IMR-90 (cell line): ENCODE data around the gene PKD1L1. TPM values are rescaled to one million over a fixed set of nuclear protein-coding genes. Genes with fewer than 3 reads are reported as not detected.
A peak's percentile ranks its signal among the peaks of the same experiment; 100 is the strongest.

Experiments used
- ATAC-seq: fragments of 200-7000 bp; cut with Tn5 transposase; 2 replicates; pipeline ENCODE4 v1.9.1; 2020; ENCODE audit warnings: low read depth, mild to moderate bottlenecking, moderate library complexity
- BruUV-seq: library from RNA; stranded (reverse); fragments of 400-500 nt; replicated peaks from 2 replicates; lab custom pipeline; 2021; lab: Mats Ljungman, UMichigan
- CTCF ChIA-PET: fragments of 300-600 bp; formaldehyde crosslinking; extraction: SDS; loops from one replicate; lab custom pipeline; 2021; ENCODE audit warnings: antibody characterized with exemption; lab: Yijun Ruan, JAX
- POLR2A ChIA-PET: fragments of 300-600 bp; sonication (Branson Sonifier 250); formaldehyde crosslinking; loops from one replicate; lab custom pipeline; 2022; ENCODE audit warnings: antibody characterized with exemption; ENCODE audit not compliant: unreplicated experiment; lab: Charles Lee
- DNase-seq: peaks from one replicate; pipeline ENCODE4 v3.0.0; 2013
- H2AFZ ChIP-seq: replicated peaks from 2 replicates; pipeline ENCODE3; 2013; ENCODE audit warnings: low read length, mild to moderate bottlenecking; ENCODE audit not compliant: poor library complexity
- H2AK5ac ChIP-seq: 2 replicates; pipeline ENCODE4 v1.6.1; 2013; ENCODE audit warnings: low read depth, low read length, inconsistent platforms
- H2AK9ac ChIP-seq: replicated peaks from 2 replicates; pipeline ENCODE3; 2013; ENCODE audit warnings: mild to moderate bottlenecking, low read depth, low read length, moderate library complexity; ENCODE audit not compliant: poor library complexity
- H2BK120ac ChIP-seq: 2 replicates; pipeline ENCODE4 v1.6.1; 2013; ENCODE audit warnings: low read depth, low read length, inconsistent platforms
- H2BK15ac ChIP-seq: 3 replicates; pipeline ENCODE4 v1.6.1; 2013; ENCODE audit warnings: low read depth, low read length, inconsistent platforms
- H2BK20ac ChIP-seq: 2 replicates; pipeline ENCODE4 v1.6.1; 2013; ENCODE audit warnings: low read depth, mild to moderate bottlenecking, inconsistent platforms, low read length, moderate library complexity
- H2BK5ac ChIP-seq: 2 replicates; pipeline ENCODE4 v1.6.1; 2013; ENCODE audit warnings: mild to moderate bottlenecking, low read depth, low read length, inconsistent platforms; ENCODE audit not compliant: poor library complexity, severe bottlenecking
- H3K14ac ChIP-seq: replicated peaks from 2 replicates; pipeline ENCODE4 v1.6.1; 2013; ENCODE audit warnings: low read depth, low read length, inconsistent platforms
- H3K18ac ChIP-seq: 2 replicates; pipeline ENCODE4 v1.6.1; 2013; ENCODE audit warnings: low read depth, low read length, control low read depth
- H3K23ac ChIP-seq: 2 replicates; pipeline ENCODE4 v1.6.1; 2013; ENCODE audit warnings: low read depth, low read length, inconsistent platforms
- H3K27ac ChIP-seq: 2 replicates; pipeline ENCODE4 v1.5.1; 2013; ENCODE audit warnings: mild to moderate bottlenecking, control low read depth, low read length; ENCODE audit not compliant: insufficient read depth
- H3K27me3 ChIP-seq: 2 replicates; pipeline ENCODE4 v1.6.1; 2013; ENCODE audit warnings: low read length; ENCODE audit not compliant: control insufficient read depth, insufficient read depth
- H3K36me3 ChIP-seq: 2 replicates; pipeline ENCODE4 v1.6.1; 2013; ENCODE audit warnings: low read length, mixed read lengths; ENCODE audit not compliant: control insufficient read depth, insufficient read depth
- H3K4ac ChIP-seq: 2 replicates; pipeline ENCODE4 v1.6.1; 2013; ENCODE audit warnings: low read depth, low read length, inconsistent platforms
- H3K4me1 ChIP-seq: 2 replicates; pipeline ENCODE4 v1.6.1; 2013; ENCODE audit warnings: low read length, mixed read lengths; ENCODE audit not compliant: control insufficient read depth, insufficient read depth
- H3K4me2 ChIP-seq: 2 replicates; pipeline ENCODE4 v1.6.1; 2013; ENCODE audit warnings: low read depth, mild to moderate bottlenecking, control low read depth, low read length, moderate library complexity
- H3K4me3 ChIP-seq: 2 replicates; pipeline ENCODE4 v1.5.1; 2013; ENCODE audit warnings: low read depth, mild to moderate bottlenecking, control low read depth, low read length, moderate library complexity; ENCODE audit not compliant: insufficient read depth
- H3K56ac ChIP-seq: 2 replicates; pipeline ENCODE4 v1.6.1; 2013; ENCODE audit warnings: low read length, inconsistent platforms; ENCODE audit not compliant: insufficient read depth; ENCODE audit errors: extremely low read depth
- H3K79me1 ChIP-seq, 2 experiments: 2 replicates each; pipeline ENCODE4 v1.6.1; 2013; ENCODE audit warnings: low read length in 2 of 2, inconsistent platforms in 1 of 2, low read depth in 1 of 2
- H3K9ac ChIP-seq: 2 replicates; pipeline ENCODE4 v1.6.1; 2013; ENCODE audit warnings: low read depth, low read length, control low read depth
- H3K9me1 ChIP-seq: 2 replicates; pipeline ENCODE4 v1.6.1; 2013; ENCODE audit warnings: low read length, inconsistent platforms; ENCODE audit not compliant: insufficient read depth
- H3K9me3 ChIP-seq: 2 replicates; pipeline ENCODE4 v1.6.1; 2013; ENCODE audit warnings: low read length; ENCODE audit not compliant: control insufficient read depth, insufficient read depth
- H4K20me1 ChIP-seq: 2 replicates; pipeline ENCODE4 v1.6.1; 2013; ENCODE audit warnings: low read length, inconsistent platforms; ENCODE audit not compliant: insufficient read depth
- H4K5ac ChIP-seq: 2 replicates; pipeline ENCODE4 v1.6.1; 2013; ENCODE audit warnings: mild to moderate bottlenecking, low read depth, low read length, control low read depth
- H4K8ac ChIP-seq, 2 experiments: 2 replicates each; pipeline ENCODE4 v1.6.1; 2013; ENCODE audit warnings: low read depth in 2 of 2, low read length in 2 of 2, control low read depth in 1 of 2, inconsistent platforms in 1 of 2
- H4K91ac ChIP-seq: 2 replicates; pipeline ENCODE4 v1.6.1; 2013; ENCODE audit warnings: low read depth, low read length, inconsistent platforms; ENCODE audit not compliant: insufficient read depth
- BHLHE40 ChIP-seq: fragments of 150-350 bp; IDR thresholded peaks from 2 replicates; pipeline ENCODE4 v1.6.1; 2016; ENCODE audit warnings: mild to moderate bottlenecking, low read depth, low read length
- CEBPB ChIP-seq: IDR thresholded peaks from 2 replicates; pipeline ENCODE4 v1.6.1; 2012; ENCODE audit warnings: low read depth, low read length, improper control_type of control experiment
- CHD1 ChIP-seq: IDR thresholded peaks from 2 replicates; pipeline ENCODE4 v1.6.1; 2012; ENCODE audit warnings: low read depth, low read length, improper control_type of control experiment
- ELK1 ChIP-seq: fragments of 150-350 bp; IDR thresholded peaks from 2 replicates; pipeline ENCODE4 v1.6.1; 2016; ENCODE audit warnings: low read depth, mild to moderate bottlenecking, low read length, moderate library complexity, borderline replicate concordance
- MAZ ChIP-seq: IDR thresholded peaks from 2 replicates; pipeline ENCODE4 v1.6.1; 2012; ENCODE audit warnings: low read depth, mild to moderate bottlenecking, low read length, improper control_type of control experiment, moderate library complexity, borderline replicate concordance
- MXI1 ChIP-seq: IDR thresholded peaks from 2 replicates; pipeline ENCODE4 v1.6.1; 2012; ENCODE audit warnings: low read depth, mild to moderate bottlenecking, low read length, moderate library complexity, borderline replicate concordance
- NFE2L2 ChIP-seq: fragments of 150-350 bp; IDR thresholded peaks from 2 replicates; pipeline ENCODE4 v1.6.1; 2016; ENCODE audit warnings: low read depth, mild to moderate bottlenecking, low read length
- POLR2A ChIP-seq: IDR thresholded peaks from 2 replicates; pipeline ENCODE4 v1.6.1; 2012; ENCODE audit warnings: mild to moderate bottlenecking, low read depth, low read length
- RAD21 ChIP-seq: IDR thresholded peaks from 2 replicates; pipeline ENCODE4 v1.6.1; 2012; ENCODE audit warnings: low read length, improper control_type of control experiment
- RCOR1 ChIP-seq: IDR thresholded peaks from 2 replicates; pipeline ENCODE4 v1.6.1; 2012; ENCODE audit warnings: mild to moderate bottlenecking, low read length, improper control_type of control experiment; ENCODE audit not compliant: insufficient replicate concordance
- RFX5 ChIP-seq: IDR thresholded peaks from 2 replicates; pipeline ENCODE4 v1.8.0; 2012; ENCODE audit warnings: low read depth, mild to moderate bottlenecking, low read length, moderate library complexity
- SMC3 ChIP-seq: fragments of 150-350 bp; IDR thresholded peaks from 2 replicates; pipeline ENCODE4 v1.6.1; 2016; ENCODE audit warnings: low read depth, mild to moderate bottlenecking, antibody characterized with exemption, low read length, moderate library complexity
- USF2 ChIP-seq: fragments of 150-350 bp; IDR thresholded peaks from 2 replicates; pipeline ENCODE4 v1.6.1; 2017; ENCODE audit warnings: mild to moderate bottlenecking, antibody characterized with exemption, low read length, low read depth
- WGBS, 2 experiments: methylation state at CpG; one replicate each; pipeline versions ENCODE4 v1.1.5 to v1.1.7; 2013; ENCODE audit warnings: missing lambda C conversion rate in 2 of 2; ENCODE audit not compliant: insufficient read length in 1 of 2; ENCODE audit errors: extremely low coverage in 2 of 2; 5-methylcytosine and 5-hydroxymethylcytosine counted together
- dilution Hi-C: fragments of 300-500 bp; cut with HindIII; formaldehyde crosslinking; loops from one replicate; pipeline ENCODE4 v1.14.3; 2018; ENCODE audit warnings: low sequenced_read_pairs; ENCODE audit not compliant: unreplicated experiment
- in situ Hi-C: fragments of 300-500 bp; cut with MboI; formaldehyde crosslinking; loops from 3 replicates; pipeline ENCODE4 v1.14.3; 2019; ENCODE audit warnings: low sequenced_read_pairs, inconsistent platforms, mixed read lengths
- intact Hi-C: fragments of 100-400 bp; cut with micrococcal nuclease; formaldehyde crosslinking; loops from 2 replicates; pipeline ENCODE4 v1.10.0; 2022
- polyA plus RNA-seq, 3 experiments: library from polyadenylated mRNA; depleted of rRNA; stranded (reverse); fragments of >200 nt; gene quantifications; 2 replicates each; pipeline ENCODE4 v1.2.3, GENCODE V29; 2012; ENCODE audit warnings: low replicate concordance in 1 of 3
- total RNA-seq: library from RNA; depleted of rRNA; stranded (reverse); fragments of >200 nt; gene quantifications from 2 replicates; pipeline ENCODE4 v1.2.3, GENCODE V29; 2012

PKD1L1 gene
- total and polyA plus RNA-seq, 2 of the 4 experiments (the other 2 are of a cell fraction): under 0.01 to 0.15 TPM

DNA sequence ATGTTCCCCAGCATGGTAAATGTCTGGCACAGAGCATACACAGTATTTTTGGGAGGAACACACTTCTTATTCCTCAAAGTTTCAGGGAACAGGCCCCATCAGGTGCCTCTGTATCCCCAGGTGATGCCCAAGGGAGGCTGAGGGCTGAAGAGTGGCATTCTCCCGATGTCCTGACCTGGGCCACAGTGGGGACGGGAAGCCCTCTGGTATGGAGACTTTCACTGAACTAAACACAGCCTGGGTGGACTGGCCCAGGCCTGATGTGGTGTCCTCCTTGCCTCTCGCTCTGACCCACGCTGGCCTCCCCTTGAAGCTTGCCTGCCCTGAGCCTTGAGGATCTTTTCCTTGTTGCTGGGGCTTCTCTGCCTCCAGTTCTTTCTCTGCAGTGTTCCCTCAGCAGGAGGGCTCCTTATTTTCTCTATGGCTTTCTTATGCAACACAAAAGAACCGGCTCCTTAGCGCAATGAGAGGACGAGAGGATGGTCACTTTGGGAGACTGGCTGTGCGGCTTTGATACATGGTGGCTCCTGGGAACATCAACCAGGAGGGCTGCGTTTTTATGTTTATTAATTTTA is 208.9 kb downstream of the PKD1L1 start:
- H3K4ac ChIP-seq: peak overlapping the region; percentile 71
- no peak overlapping the region for H3K9ac ChIP-seq
- no peaks in the 10 kb centered on the region for H4K20me1 ChIP-seq
- peak overlapping the region; percentile 70 for H4K91ac ChIP-seq
- H3K56ac ChIP-seq: no peak overlapping the region
- peak overlapping the region; percentile 68 for H2BK20ac ChIP-seq
- intact Hi-C loops: no loop called here
- H2AFZ ChIP-seq: no peak overlapping the region
- BruUV-seq: no TSS peak
- peak overlapping the region; percentile 75 for H2BK120ac ChIP-seq
- peaks cover 9% of the 10 kb centered on the region; the same call in 1 of the 2 replicates for H3K9me1 ChIP-seq
- no peaks in the 10 kb centered on the region for H3K27me3 ChIP-seq
- DNase-seq (no peak), ATAC-seq (no peak; the same call in 1 of the 2 replicates)
- TF ChIP-seq RAD21 (no peak), BHLHE40 (no peak), MAZ (no peak), SMC3 (no peak), RFX5 (no peak), CHD1 (no peak), MXI1 (no peak), POLR2A (no peak), ELK1 (no peak), USF2 (no peak), NFE2L2 (no peak), RCOR1 (no peak), CEBPB (no peak)
- ChIA-PET POLR2A (no interaction called here), CTCF (no interaction called here)
- H2BK15ac ChIP-seq: peak overlapping the region; percentile 64; the same call in 2 of the 3 replicates
- H3K9me3 ChIP-seq: no peaks in the 10 kb centered on the region
- H3K23ac ChIP-seq: 0 out of 2 replicates have a peak overlapping the region, but pooled peaks have one; percentile 35
- H3K18ac ChIP-seq: no peak overlapping the region
- H3K36me3 ChIP-seq: no peaks in the 10 kb centered on the region
- no peak overlapping the region for H3K4me2 ChIP-seq
- peak overlapping the region; percentile 48 to 60; a peak in 1 of 4 replicates for H4K8ac ChIP-seq
- no peak overlapping the region for H2BK5ac ChIP-seq
- no peak overlapping the region for H3K4me3 ChIP-seq
- no peak overlapping the region for H4K5ac ChIP-seq
- dilution Hi-C loops: no loop called here
- H3K79me1 ChIP-seq: no peaks in the 10 kb centered on the region
- no peak overlapping the region for H3K27ac ChIP-seq
- in situ Hi-C loops: no loop called here
- peak overlapping the region; percentile 22 for H2AK9ac ChIP-seq
- peak overlapping the region; percentile 64; the same call in 1 of the 2 replicates for H3K14ac ChIP-seq
- H2AK5ac ChIP-seq: peak overlapping the region; percentile 84
- WGBS, 2 experiments: 100% methylated on average over 2 of the region's 9 CpGs; no CpG with 5 or more reads in 1 of the 2 experiments
- peaks cover 13% of the 10 kb centered on the region for H3K4me1 ChIP-seq
